ENCODE measurements around the gene PURB. TPM values are rescaled to one million over a fixed set of nuclear protein-coding genes. Genes with fewer than 3 reads are reported as not detected.
A peak's percentile ranks its signal among the peaks of the same experiment; 100 is the strongest.

Gene PURB
- total RNA-seq, 1 experiment from 2014 or later = 25.2 TPM

DNA sequence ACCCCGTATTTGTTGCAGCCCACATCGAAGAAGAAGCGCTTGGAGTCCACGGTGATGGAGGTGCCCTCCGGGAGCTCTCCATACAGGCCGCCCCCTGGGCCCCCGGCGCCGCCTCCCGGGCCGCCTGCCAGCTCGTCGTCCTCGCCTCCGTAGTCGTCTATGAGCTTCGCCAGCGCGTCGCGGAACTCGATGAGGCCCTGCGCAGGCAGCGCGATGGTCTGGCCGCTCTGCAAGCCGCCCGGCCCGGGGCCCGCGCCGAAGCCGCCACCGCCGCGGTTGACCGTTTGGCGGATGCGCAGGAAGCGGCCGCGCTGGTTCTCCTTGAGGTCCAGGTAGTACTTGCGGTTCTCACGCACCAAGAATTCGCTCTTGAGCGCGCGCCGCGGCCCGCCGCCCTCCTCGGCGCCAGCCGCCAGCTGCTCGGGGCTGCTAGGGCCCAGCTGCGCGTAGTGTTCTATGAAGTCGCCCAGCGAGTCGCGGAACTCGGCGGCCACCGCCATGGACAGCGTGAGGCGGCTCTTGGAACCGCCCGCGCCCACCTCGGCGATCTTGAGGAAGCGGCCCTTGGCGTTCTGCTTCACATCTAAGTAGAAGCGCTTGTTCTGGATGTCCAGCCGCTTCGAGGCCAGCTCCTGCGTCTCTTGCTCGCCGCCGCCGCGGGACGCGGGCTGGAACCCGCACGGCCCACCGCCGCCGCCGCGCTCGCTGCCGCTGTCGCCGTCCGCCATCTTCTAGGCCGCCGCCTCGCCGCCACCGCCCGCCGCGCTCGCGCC is 523 bp downstream of the PURB start:
- intact Hi-C loops (cut with micrococcal nuclease; ENCODE audit: unreplicated experiment) = loop anchor here (1.0 kb wide), 1 partner anchor 9 kb away; no protein-coding TSS in a partner anchor
- in situ Hi-C loops (cut with HindIII; ENCODE audit: low pct_unique_long_range_greater_than_20kb, low sequenced_read_pairs) = no loop called here
- TF ChIP-seq, protein P1, sequence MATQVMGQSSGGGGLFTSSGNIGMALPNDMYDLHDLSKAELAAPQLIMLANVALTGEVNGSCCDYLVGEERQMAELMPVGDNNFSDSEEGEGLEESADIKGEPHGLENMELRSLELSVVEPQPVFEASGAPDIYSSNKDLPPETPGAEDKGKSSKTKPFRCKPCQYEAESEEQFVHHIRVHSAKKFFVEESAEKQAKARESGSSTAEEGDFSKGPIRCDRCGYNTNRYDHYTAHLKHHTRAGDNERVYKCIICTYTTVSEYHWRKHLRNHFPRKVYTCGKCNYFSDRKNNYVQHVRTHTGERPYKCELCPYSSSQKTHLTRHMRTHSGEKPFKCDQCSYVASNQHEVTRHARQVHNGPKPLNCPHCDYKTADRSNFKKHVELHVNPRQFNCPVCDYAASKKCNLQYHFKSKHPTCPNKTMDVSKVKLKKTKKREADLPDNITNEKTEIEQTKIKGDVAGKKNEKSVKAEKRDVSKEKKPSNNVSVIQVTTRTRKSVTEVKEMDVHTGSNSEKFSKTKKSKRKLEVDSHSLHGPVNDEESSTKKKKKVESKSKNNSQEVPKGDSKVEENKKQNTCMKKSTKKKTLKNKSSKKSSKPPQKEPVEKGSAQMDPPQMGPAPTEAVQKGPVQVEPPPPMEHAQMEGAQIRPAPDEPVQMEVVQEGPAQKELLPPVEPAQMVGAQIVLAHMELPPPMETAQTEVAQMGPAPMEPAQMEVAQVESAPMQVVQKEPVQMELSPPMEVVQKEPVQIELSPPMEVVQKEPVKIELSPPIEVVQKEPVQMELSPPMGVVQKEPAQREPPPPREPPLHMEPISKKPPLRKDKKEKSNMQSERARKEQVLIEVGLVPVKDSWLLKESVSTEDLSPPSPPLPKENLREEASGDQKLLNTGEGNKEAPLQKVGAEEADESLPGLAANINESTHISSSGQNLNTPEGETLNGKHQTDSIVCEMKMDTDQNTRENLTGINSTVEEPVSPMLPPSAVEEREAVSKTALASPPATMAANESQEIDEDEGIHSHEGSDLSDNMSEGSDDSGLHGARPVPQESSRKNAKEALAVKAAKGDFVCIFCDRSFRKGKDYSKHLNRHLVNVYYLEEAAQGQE (IDR thresholded peaks at IDR 0.05; ENCODE audit: insufficient read depth in 1 of 2, low read depth in 2 of 2, low read length in 1 of 2) = no peak
- TF ChIP-seq, protein P2, sequence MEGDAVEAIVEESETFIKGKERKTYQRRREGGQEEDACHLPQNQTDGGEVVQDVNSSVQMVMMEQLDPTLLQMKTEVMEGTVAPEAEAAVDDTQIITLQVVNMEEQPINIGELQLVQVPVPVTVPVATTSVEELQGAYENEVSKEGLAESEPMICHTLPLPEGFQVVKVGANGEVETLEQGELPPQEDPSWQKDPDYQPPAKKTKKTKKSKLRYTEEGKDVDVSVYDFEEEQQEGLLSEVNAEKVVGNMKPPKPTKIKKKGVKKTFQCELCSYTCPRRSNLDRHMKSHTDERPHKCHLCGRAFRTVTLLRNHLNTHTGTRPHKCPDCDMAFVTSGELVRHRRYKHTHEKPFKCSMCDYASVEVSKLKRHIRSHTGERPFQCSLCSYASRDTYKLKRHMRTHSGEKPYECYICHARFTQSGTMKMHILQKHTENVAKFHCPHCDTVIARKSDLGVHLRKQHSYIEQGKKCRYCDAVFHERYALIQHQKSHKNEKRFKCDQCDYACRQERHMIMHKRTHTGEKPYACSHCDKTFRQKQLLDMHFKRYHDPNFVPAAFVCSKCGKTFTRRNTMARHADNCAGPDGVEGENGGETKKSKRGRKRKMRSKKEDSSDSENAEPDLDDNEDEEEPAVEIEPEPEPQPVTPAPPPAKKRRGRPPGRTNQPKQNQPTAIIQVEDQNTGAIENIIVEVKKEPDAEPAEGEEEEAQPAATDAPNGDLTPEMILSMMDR (IDR thresholded peaks at IDR 0.05) = no peak
- TF ChIP-seq TCF7L2 (IDR thresholded peaks at IDR 0.05; ENCODE audit: low read depth, low read length) (peak; percentile 8; the same call in 1 of the 2 replicates), POLR2AphosphoS5 (IDR thresholded peaks at IDR 0.05; ENCODE audit: low read depth, low read length) (no peak), SIN3A (IDR thresholded peaks at IDR 0.05; ENCODE audit: borderline replicate concordance, insufficient read depth, low read depth, low read length) (0 out of 2 replicates have a peak, but pooled peaks have one; percentile 29)
- POLR2A ChIA-PET = interaction anchor here (0.6 to 1.0 kb wide), 4 partner anchors 36 to 748 kb away, joined by 3 to 7 read pairs (median 4); no protein-coding TSS in a partner anchor
- Histone ChIP-seq H3K36me3 (ENCODE audit: control insufficient read depth, insufficient read depth, low read length) (peaks cover 6% of the 10 kb centered on the region), H3K27ac (ENCODE audit: low read length) (peak overlapping the region; percentile 83), H3K27me3 (ENCODE audit: control insufficient read depth, insufficient read depth, low read length) (no peaks in the 10 kb centered on the region), H3K9me3 (ENCODE audit: control insufficient read depth, insufficient read depth, low read depth, low read length) (no peaks in the 10 kb centered on the region), H3K4me3 (ENCODE audit: low read depth in 2 of 2, low read length in 2 of 2) (peak overlapping the region; percentile 81 to 83), H3K4me1 (ENCODE audit: control insufficient read depth, insufficient read depth, low read length) (peaks cover 42% of the 10 kb centered on the region)
- no peak for DNase-seq (ENCODE audit: low read depth, low spot score)
- no TSS peak for BruUV-seq (replicated peaks)
- CTCF ChIA-PET = no interaction called here
- peak; percentile 64 for ATAC-seq

DNA sequence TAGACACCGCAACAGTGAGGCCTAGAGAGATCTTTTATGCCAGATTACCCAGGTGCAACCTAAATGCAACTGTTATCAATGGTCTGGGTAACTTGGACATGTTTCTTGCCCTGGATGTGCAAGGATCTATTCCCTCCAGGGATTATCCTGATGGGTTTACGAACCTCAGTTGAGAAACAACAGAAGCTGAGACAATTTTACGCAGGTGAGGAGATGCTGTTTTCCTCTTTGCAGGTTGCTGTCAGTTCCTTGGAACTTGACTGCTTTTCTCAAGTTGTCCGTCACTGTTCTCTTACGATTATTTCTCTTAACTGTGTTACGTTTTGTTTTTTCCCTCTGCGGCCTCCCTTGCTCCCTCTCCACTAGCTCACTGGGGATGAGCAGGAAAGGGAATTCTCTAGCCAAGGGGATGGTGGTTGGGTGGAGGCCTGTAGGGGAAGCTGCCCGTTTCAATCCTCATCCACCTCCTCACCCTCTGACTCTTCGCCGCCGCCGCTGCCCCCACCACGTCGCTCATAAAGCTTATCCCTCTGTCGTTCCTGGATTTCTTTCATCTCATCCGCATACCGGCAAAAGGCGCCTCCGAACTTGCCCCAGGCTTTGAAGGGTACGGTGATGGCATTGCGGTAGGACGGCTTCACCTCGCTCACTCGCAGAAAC is 1.2 kb downstream of the PURB start:
- in situ Hi-C loops (cut with HindIII; ENCODE audit: low pct_unique_long_range_greater_than_20kb, low sequenced_read_pairs) = no loop called here
- no peaks in the 10 kb centered on the region for H3K9me3 ChIP-seq (ENCODE audit: control insufficient read depth, insufficient read depth, low read depth, low read length)
- ChIA-PET POLR2A (interaction anchor here (0.6 to 1.0 kb wide), 2 partner anchors 35 to 298 kb away, joined by 4 to 5 read pairs; no protein-coding TSS in a partner anchor), CTCF (no interaction called here)
- DNase-seq (ENCODE audit: low read depth, low spot score) (no peak), ATAC-seq (no peak)
- peaks cover 42% of the 10 kb centered on the region for H3K4me1 ChIP-seq (ENCODE audit: control insufficient read depth, insufficient read depth, low read length)
- peak overlapping the region; percentile 83 for H3K27ac ChIP-seq (ENCODE audit: low read length)
- peak overlapping the region; percentile 81 to 83 for H3K4me3 ChIP-seq (ENCODE audit: low read depth in 2 of 2, low read length in 2 of 2)
- TF ChIP-seq POLR2AphosphoS5 (IDR thresholded peaks at IDR 0.05; ENCODE audit: low read depth, low read length) (no peak), TCF7L2 (IDR thresholded peaks at IDR 0.05; ENCODE audit: low read depth, low read length) (peak; percentile 75), SIN3A (IDR thresholded peaks at IDR 0.05; ENCODE audit: borderline replicate concordance, insufficient read depth, low read depth, low read length) (no peak)
- BruUV-seq (replicated peaks) = TSS peak; percentile 58
- peaks cover 6% of the 10 kb centered on the region for H3K36me3 ChIP-seq (ENCODE audit: control insufficient read depth, insufficient read depth, low read length)
- intact Hi-C loops (cut with micrococcal nuclease; ENCODE audit: unreplicated experiment) = loop anchor here (1.0 kb wide), 1 partner anchor 8 kb away; no protein-coding TSS in a partner anchor
- no peaks in the 10 kb centered on the region for H3K27me3 ChIP-seq (ENCODE audit: control insufficient read depth, insufficient read depth, low read length)
